ENCODE results near the gene GLB1L. TPM values are rescaled to one million over a fixed set of nuclear protein-coding genes. Genes with fewer than 3 reads are reported as not detected.
A peak's percentile ranks its signal among the peaks of the same experiment; 100 is the strongest.
"Not testable (repeated sequence)": the region's sequence is repeated elsewhere in the genome, so short reads cannot be mapped to it uniquely, and the experiment has no call there.

Gene GLB1L
- total RNA-seq, 1 donor = 15.5 TPM

DNA sequence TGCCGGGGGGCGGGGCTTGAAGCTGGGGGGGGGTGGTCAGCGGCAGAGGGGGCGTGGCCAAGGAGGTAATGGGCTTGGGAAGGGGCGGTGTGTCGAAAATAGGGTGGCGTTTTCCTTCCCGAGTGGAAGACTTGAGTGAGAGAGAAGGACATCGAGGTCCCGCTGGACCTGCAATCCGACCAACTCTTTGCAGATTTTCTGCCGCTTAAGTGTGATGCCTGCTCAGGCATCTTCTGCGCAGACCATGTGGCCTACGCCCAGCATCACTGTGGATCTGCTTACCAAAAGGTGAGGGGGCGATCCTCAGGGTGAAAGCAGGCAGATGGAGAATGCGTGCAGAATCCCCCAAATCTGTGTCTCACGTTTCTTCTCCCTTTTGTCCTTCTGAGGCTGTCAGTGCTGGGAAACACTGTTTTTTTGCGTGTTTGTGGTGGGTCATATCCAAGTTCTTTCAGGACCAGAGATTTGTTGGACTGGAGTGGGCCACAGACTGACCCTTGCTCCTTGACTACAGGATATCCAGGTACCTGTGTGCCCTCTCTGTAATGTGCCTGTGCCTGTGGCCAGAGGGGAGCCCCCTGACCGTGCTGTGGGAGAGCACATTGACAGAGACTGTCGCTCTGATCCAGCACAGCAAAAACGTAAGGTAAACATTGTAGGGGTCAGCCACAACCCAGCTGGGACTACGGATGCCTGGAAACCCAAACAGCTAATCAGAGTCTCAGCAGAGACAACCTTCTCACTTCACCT, 37.9 kb downstream of the GLB1L start:
- DNase-seq (ENCODE audit: low read depth) = no peak
- peak overlapping the region; percentile 79 for H3K4me3 ChIP-seq (ENCODE audit: low read depth, low read length)
- TF ChIP-seq, protein P1, sequence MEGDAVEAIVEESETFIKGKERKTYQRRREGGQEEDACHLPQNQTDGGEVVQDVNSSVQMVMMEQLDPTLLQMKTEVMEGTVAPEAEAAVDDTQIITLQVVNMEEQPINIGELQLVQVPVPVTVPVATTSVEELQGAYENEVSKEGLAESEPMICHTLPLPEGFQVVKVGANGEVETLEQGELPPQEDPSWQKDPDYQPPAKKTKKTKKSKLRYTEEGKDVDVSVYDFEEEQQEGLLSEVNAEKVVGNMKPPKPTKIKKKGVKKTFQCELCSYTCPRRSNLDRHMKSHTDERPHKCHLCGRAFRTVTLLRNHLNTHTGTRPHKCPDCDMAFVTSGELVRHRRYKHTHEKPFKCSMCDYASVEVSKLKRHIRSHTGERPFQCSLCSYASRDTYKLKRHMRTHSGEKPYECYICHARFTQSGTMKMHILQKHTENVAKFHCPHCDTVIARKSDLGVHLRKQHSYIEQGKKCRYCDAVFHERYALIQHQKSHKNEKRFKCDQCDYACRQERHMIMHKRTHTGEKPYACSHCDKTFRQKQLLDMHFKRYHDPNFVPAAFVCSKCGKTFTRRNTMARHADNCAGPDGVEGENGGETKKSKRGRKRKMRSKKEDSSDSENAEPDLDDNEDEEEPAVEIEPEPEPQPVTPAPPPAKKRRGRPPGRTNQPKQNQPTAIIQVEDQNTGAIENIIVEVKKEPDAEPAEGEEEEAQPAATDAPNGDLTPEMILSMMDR (IDR thresholded peaks at IDR 0.05; ENCODE audit: insufficient read depth, low read depth, low read length) = no peak

- peak within 1 kb of the TSS; percentile 79 for H3K4me3 ChIP-seq (ENCODE audit: low read depth, low read length)
- TF ChIP-seq, protein P1 (IDR thresholded peaks at IDR 0.05; ENCODE audit: insufficient read depth, low read depth, low read length) = no peak
- peak; percentile 93 for DNase-seq (ENCODE audit: low read depth)
Measured at GRCh38 chr2:219206328-219207133, 38.7 kb downstream of the GLB1L start, which contains the start of gene ZFAND2B. Gene ZFAND2B, plus strand, starts transcription at chr2:219206782. Its CDS starts 206 bp downstream, at chr2:219206988.

DNA sequence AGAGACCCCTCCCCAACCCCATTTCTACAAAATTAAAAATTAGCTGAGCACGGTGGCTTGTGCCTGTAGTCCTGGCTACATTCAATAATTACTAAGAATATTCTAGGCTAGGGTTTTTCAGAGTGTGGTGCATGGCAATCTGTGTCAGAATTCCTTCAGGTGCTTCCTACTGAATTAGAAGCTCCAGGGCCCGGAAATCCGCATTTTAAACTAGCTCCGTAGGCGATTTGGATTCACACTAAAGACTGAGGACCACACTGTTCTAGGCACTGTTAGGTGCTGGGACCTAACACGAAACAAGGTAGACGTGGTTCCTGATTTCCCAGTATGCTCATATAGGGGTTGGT, 39.3 kb downstream of the GLB1L start:
- peak overlapping the region; percentile 78 for H3K4me3 ChIP-seq (ENCODE audit: low read depth, low read length)
- DNase-seq (ENCODE audit: low read depth) = no peak
- TF ChIP-seq, protein P1 (IDR thresholded peaks at IDR 0.05; ENCODE audit: insufficient read depth, low read depth, low read length) = no peak

DNA sequence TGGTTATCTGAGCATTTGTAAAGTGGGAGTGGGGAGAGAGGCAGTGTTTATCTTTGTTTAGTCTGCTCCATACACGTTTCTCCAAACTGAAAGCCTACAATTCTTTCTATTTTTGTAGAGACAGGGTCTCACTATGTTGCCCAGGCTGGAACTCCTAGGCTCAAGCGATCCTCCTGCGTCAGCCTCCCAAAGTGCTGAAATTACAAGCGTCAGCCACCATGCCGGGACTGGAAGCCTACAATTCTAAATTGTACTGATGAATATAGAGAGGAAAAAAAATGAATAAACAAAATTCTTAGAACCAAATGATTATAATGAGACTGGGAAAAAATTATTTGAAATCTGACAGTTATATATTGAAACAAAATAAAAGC, 40.1 kb downstream of the GLB1L start:
- no peak overlapping the region for H3K4me3 ChIP-seq (ENCODE audit: low read depth, low read length)
- no peak for DNase-seq (ENCODE audit: low read depth)
- TF ChIP-seq, protein P1 (IDR thresholded peaks at IDR 0.05; ENCODE audit: insufficient read depth, low read depth, low read length) = no peak

- TF ChIP-seq, protein P1 (IDR thresholded peaks at IDR 0.05; ENCODE audit: insufficient read depth, low read depth, low read length) = no peak
- no peak for DNase-seq (ENCODE audit: low read depth)
- no peak overlapping the region for H3K4me3 ChIP-seq (ENCODE audit: low read depth, low read length)
Measured at GRCh38 chr2:219204425-219205164, 40.6 kb downstream of the GLB1L start.

DNA sequence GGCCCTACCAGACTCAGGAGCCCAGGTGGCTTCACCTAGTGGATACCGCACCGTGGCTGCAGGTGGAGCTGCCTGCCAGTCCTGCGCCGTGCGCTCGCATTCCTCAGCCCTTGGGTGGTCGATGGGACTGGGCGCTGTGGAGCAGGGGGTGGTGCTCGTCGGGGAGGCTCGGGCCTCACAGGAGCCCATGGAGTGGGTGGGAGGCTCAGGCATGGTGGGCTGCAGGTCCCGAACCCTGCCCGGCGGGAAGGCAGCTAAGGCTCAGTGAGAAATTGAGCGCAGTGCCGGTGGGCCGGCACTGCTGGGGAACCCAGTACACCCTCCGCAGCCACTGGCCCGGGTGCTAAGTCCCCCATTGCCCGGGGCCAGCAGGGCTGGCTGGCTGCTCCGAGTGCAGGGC, 43.9 kb downstream of the GLB1L start:
- H3K4me3 ChIP-seq (ENCODE audit: low read depth, low read length); DNase-seq (ENCODE audit: low read depth): not testable (repeated sequence)

- not testable (repeated sequence) for DNase-seq (ENCODE audit: low read depth); H3K4me3 ChIP-seq (ENCODE audit: low read depth, low read length)
Measured at GRCh38 chr2:219200502-219201326, 44.5 kb downstream of the GLB1L start.

Data from fibroblast of villous mesenchyme (primary cell).